Activated CD4-positive, alpha-beta T cell treated with anti-CD3 and anti-CD28 coated beads for 36 hours (primary cell): ENCODE measurements around the gene KAZALD1. TPM values are rescaled to one million over a fixed set of nuclear protein-coding genes. Genes with fewer than 3 reads are reported as not detected.
"Not testable (repeated sequence)": the region's sequence is repeated elsewhere in the genome, so short reads cannot be mapped to it uniquely, and the experiment has no call there.

Source experiments
- ATAC-seq: fragments of 200-7000 bp; cut with Tn5 transposase; one replicate; pipeline ENCODE4 v1.10.0; 2021; ENCODE audit warnings: mild to moderate bottlenecking, moderate library complexity
- CTCF ChIA-PET: fragments of 350-600 bp; sonication (Branson Sonifier 250); formaldehyde crosslinking; loops from one replicate; lab custom pipeline; 2021; ENCODE audit warnings: antibody characterized with exemption; lab: Charles Lee
- POLR2A ChIA-PET: fragments of 350-600 bp; sonication (Branson Sonifier 250); formaldehyde crosslinking; loops from one replicate; lab custom pipeline; 2021; ENCODE audit warnings: antibody characterized with exemption, inconsistent platforms; lab: Charles Lee
- DNase-seq: peaks from one replicate; pipeline ENCODE4 v3.0.0-alpha.2; 2020
- H3K27ac Mint-ChIP-seq: one replicate; pipeline ENCODE4 v1.8.0; 2021; ENCODE audit warnings: mixed read lengths
- H3K27me3 Mint-ChIP-seq: one replicate; pipeline ENCODE4 v1.8.0; 2021; ENCODE audit warnings: mixed read lengths
- H3K36me3 Mint-ChIP-seq: one replicate; pipeline ENCODE4 v1.8.0; 2021; ENCODE audit warnings: low read depth, mixed read lengths
- H3K4me1 Mint-ChIP-seq: one replicate; pipeline ENCODE4 v1.8.0; 2021; ENCODE audit warnings: mixed read lengths
- H3K4me3 Mint-ChIP-seq: one replicate; pipeline ENCODE4 v1.8.0; 2021; ENCODE audit warnings: mild to moderate bottlenecking, moderate library complexity, mixed read lengths
- H3K9me3 Mint-ChIP-seq: one replicate; pipeline ENCODE4 v1.8.0; 2021; ENCODE audit warnings: low read depth, mixed read lengths
- intact Hi-C, 2 experiments: fragments of 100-400 bp; cut with DNase I in 1 of 2; cut with micrococcal nuclease in 1 of 2; formaldehyde crosslinking; loops; one replicate each; pipeline versions ENCODE4 v1.14.2 to v1.15.1; 2022 to 2024; cut with DNase I, micrococcal nuclease
- total RNA-seq, 2 experiments: library from RNA; stranded (reverse); gene quantifications; one replicate each; pipeline ENCODE4 v1.2.3, GENCODE V29; 2021

KAZALD1 gene
- total RNA-seq, 2 experiments from 2014 or later: 0.47 to 0.57 TPM

GRCh38 chr10:101031128-101031795 lies 30.5 kb upstream of the KAZALD1 start, which contains the start of the genes PDZD7 and SFXN3:
Gene PDZD7 (minus strand): TSS chr10:101031129. CDS start chr10:101030219, 910 bp downstream.
Gene SFXN3 (plus strand): TSS chr10:101031234. CDS start chr10:101034695, 3,461 bp downstream.
- H3K27ac Mint-ChIP-seq: peak within 1 kb of the TSS; percentile 82
- intact Hi-C loops: loop anchor here (1.0 to 5.0 kb wide), 9 partner anchors 11 to 1025 kb away; partner anchors contain the start of genes MRPL43 (in 2 of the 2), TWNK (in 2 of the 2), ARMH3 (in 1 of the 2) and LZTS2 (in 1 of the 2)
- peak within 1 kb of the TSS; percentile 80 for H3K4me3 Mint-ChIP-seq
- DNase-seq: peak; percentile 98
- H3K27me3 Mint-ChIP-seq: no peaks in the 10 kb centered on the region
- H3K4me1 Mint-ChIP-seq: peaks cover 22% of the 10 kb centered on the region
- peak; percentile 85 for ATAC-seq
- POLR2A ChIA-PET: interaction anchor here (1.3 kb wide), 1 partner anchor 12 kb away, joined by 11 read pairs; no protein-coding TSS in a partner anchor
- H3K36me3 Mint-ChIP-seq: peaks cover 3% of the 10 kb centered on the region
- no peaks in the 10 kb centered on the region for H3K9me3 Mint-ChIP-seq
- CTCF ChIA-PET: interaction anchor here (0.6 to 25.2 kb wide), 12 partner anchors 9 to 288 kb away, joined by 3 to 526 read pairs (median 5); partner anchors contain the start of gene KAZALD1

DNA sequence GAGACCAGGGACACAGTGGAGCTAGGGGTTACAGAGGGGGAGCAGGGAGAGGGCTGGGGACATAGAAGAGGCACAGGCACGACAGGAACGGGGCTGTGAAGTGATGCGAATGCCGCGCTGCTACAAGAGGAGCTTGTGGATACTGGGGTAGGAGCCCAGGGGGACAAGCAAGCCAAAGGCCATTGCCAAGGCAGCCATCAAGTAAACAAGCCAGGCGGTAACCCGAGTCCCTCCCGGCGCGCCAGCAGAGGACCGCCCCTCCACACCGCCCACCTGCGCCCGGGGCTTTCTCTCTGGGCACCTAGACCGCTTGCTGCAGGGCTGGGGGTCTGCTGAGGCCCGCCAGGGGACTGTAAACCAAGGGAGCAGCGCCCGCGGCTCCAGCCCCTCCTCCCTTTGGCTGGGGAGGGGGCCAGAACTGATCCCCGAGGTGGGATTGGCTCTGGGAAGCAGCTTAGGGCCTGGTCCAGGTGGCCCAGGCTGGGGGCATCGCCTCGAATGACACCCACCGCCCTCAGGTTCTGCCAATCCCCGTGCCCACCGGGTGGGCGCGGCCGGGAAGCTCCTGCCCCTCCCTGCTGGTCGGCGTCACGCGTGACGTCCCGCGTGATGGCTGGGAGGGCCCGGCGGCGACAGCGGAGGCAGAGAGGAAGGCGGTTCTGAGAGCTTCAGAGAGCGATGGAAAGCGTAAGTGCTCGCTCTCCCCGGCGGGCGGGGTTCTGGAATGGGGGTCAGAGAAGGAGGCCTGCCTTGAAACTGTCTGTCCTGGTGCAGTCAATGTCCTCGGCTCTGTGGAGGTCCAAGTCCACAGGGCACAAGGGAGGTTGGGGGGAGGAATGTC lies 29.8 kb upstream of the KAZALD1 start:
- Mint-ChIP-seq H3K27me3 (no peaks in the 10 kb centered on the region), H3K27ac (peak overlapping the region; percentile 90), H3K9me3 (no peaks in the 10 kb centered on the region), H3K4me3 (peak overlapping the region; percentile 80), H3K4me1 (peaks cover 22% of the 10 kb centered on the region), H3K36me3 (peaks cover 3% of the 10 kb centered on the region)
- ATAC-seq: peak; percentile 49
- intact Hi-C loops: loop anchor here (1.0 to 5.0 kb wide), 10 partner anchors 10 to 1024 kb away; partner anchors contain the start of genes MRPL43 (in 2 of the 2), TWNK (in 2 of the 2), ARMH3 (in 1 of the 2) and LZTS2 (in 1 of the 2)
- peak; percentile 85 for DNase-seq
- CTCF ChIA-PET: interaction anchor here (0.6 to 25.2 kb wide), 12 partner anchors 9 to 110 kb away, joined by 3 to 526 read pairs (median 5); partner anchors contain the start of gene KAZALD1
- POLR2A ChIA-PET: interaction anchor here (1.3 kb wide), 1 partner anchor 11 kb away, joined by 11 read pairs; no protein-coding TSS in a partner anchor

GRCh38 chr10:101032637-101033224 lies 29.1 kb upstream of the KAZALD1 start:
- peak; percentile 56 for ATAC-seq
- H3K4me3 Mint-ChIP-seq: peak overlapping the region; percentile 80
- peaks cover 3% of the 10 kb centered on the region for H3K36me3 Mint-ChIP-seq
- no peaks in the 10 kb centered on the region for H3K27me3 Mint-ChIP-seq
- peaks cover 22% of the 10 kb centered on the region for H3K4me1 Mint-ChIP-seq
- ChIA-PET CTCF (interaction anchor here (1.3 to 25.2 kb wide), 6 partner anchors 8 to 110 kb away, joined by 3 to 526 read pairs (median 27); partner anchors contain the start of gene KAZALD1), POLR2A (no interaction called here)
- H3K27ac Mint-ChIP-seq: peak overlapping the region; percentile 90
- intact Hi-C loops: loop anchor here (1.0 to 5.0 kb wide), 5 partner anchors 10 to 785 kb away; partner anchors contain the start of genes OGA (in 1 of the 2) and SLF2 (in 1 of the 2)
- H3K9me3 Mint-ChIP-seq: no peaks in the 10 kb centered on the region
- peak; percentile 76 for DNase-seq

DNA sequence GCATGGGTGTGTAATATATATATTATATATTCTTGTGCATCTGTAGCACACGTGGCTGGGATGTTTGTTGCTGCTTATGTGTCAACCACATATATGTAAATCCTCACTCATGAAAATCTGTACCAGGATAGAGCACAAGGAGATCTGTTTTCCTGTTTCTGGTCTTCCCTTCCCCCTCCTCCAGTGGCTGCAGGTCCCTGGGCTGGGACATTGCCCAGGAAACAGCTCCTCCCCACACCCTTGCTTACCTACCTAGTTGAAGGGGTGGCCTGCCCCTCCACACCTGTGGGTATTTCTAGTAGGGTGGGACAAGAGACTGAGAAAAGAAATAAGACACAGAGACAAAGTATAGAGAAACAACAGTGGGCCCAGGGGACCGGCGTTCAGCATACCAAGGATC lies 28.5 kb upstream of the KAZALD1 start:
- no peak for DNase-seq
- CTCF ChIA-PET: interaction anchor here (1.3 to 25.2 kb wide), 5 partner anchors 7 to 109 kb away, joined by 3 to 526 read pairs (median 29); partner anchors contain the start of gene KAZALD1
- Mint-ChIP-seq H3K9me3 (no peaks in the 10 kb centered on the region), H3K4me1 (peaks cover 22% of the 10 kb centered on the region), H3K36me3 (peaks cover 3% of the 10 kb centered on the region), H3K27ac (no peak overlapping the region), H3K27me3 (no peaks in the 10 kb centered on the region), H3K4me3 (peak overlapping the region; percentile 29)
- no peak for ATAC-seq
- POLR2A ChIA-PET: no interaction called here
- intact Hi-C loops: loop anchor here in 1 of 2 experiments (5.0 kb wide), 2 partner anchors 661 to 784 kb away; partner anchors contain the start of gene OGA

- H3K27ac Mint-ChIP-seq, H3K4me3 Mint-ChIP-seq, ATAC-seq, H3K9me3 Mint-ChIP-seq, POLR2A ChIA-PET, DNase-seq, H3K27me3 Mint-ChIP-seq, H3K36me3 Mint-ChIP-seq: not testable (repeated sequence)
- intact Hi-C loops: loop anchor here in 1 of 2 experiments (5.0 kb wide), 2 partner anchors 662 to 783 kb away; partner anchors contain the start of gene OGA
- peaks cover 22% of the 10 kb centered on the region for H3K4me1 Mint-ChIP-seq
- CTCF ChIA-PET: interaction anchor here (0.5 to 25.2 kb wide), 6 partner anchors 9 to 1158 kb away, joined by 3 to 526 read pairs (median 3); partner anchors contain the start of gene KAZALD1
Observed at GRCh38 chr10:101034404-101034803, 27.4 kb upstream of the KAZALD1 start.

DNA sequence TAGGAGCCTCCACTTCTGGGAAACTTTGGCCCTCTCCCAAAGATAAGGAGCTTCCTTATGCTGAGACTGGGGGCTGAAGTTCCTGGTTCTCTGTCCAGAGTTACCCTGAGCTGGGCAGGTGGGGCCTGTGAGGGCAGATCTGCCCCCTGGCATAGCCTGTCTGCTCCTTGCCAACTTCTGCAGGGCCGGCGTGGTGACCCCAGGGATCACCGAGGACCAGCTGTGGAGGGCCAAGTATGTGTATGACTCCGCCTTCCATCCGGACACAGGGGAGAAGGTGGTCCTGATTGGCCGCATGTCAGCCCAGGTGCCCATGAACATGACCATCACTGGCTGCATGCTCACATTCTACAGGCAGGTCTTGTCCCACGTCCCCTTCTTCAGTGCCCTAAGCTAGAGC lies 26.5 kb upstream of the KAZALD1 start:
- Mint-ChIP-seq H3K27me3 (no peaks in the 10 kb centered on the region), H3K4me3 (no peak overlapping the region), H3K9me3 (no peaks in the 10 kb centered on the region), H3K27ac (no peak overlapping the region), H3K4me1 (peaks cover 21% of the 10 kb centered on the region), H3K36me3 (peaks cover 3% of the 10 kb centered on the region)
- intact Hi-C loops: no loop called here
- ChIA-PET CTCF (interaction anchor here (0.7 to 25.2 kb wide), 5 partner anchors 12 to 29 kb away, joined by 3 to 526 read pairs (median 4); partner anchors contain the start of gene KAZALD1), POLR2A (no interaction called here)
- DNase-seq (no peak), ATAC-seq (no peak)

- ATAC-seq (no peak), DNase-seq (no peak)
- Mint-ChIP-seq H3K27ac (no peak overlapping the region), H3K4me1 (peaks cover 20% of the 10 kb centered on the region), H3K9me3 (no peaks in the 10 kb centered on the region), H3K27me3 (no peaks in the 10 kb centered on the region), H3K36me3 (peaks cover 3% of the 10 kb centered on the region), H3K4me3 (no peak overlapping the region)
- intact Hi-C loops: no loop called here
- ChIA-PET POLR2A (no interaction called here), CTCF (interaction anchor here (1.0 to 25.2 kb wide), 4 partner anchors 17 to 29 kb away, joined by 3 to 526 read pairs (median 5); partner anchors contain the start of gene KAZALD1)
Observed at GRCh38 chr10:101035916-101036702, 25.7 kb upstream of the KAZALD1 start.

DNA sequence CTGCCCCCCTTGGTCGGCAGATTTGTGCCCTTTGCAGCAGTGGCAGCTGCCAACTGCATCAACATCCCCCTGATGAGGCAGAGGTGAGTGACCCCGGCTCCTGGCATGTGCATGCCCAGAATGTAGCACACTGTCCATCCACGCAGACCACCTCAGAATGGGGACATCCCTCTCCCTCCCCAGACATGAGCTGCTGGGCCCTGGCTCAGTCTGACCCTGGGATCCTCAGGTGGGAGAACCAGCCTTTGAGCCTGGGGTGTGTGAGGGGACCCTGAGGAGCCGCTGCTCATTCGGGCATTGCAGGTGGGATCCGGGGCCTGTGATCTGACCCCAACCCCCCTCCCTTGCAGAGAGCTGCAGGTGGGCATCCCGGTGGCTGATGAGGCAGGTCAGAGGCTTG lies 25.1 kb upstream of the KAZALD1 start:
- H3K4me3 Mint-ChIP-seq: no peak overlapping the region
- H3K27ac Mint-ChIP-seq: no peak overlapping the region
- intact Hi-C loops: no loop called here
- H3K4me1 Mint-ChIP-seq: peaks cover 18% of the 10 kb centered on the region
- ATAC-seq (no peak), DNase-seq (no peak)
- H3K9me3 Mint-ChIP-seq: no peaks in the 10 kb centered on the region
- H3K27me3 Mint-ChIP-seq: no peaks in the 10 kb centered on the region
- ChIA-PET POLR2A (no interaction called here), CTCF (interaction anchor here (25.2 kb wide), 1 partner anchor 24 kb away, joined by 526 read pairs; the partner anchor contains the start of gene KAZALD1)
- peaks cover 3% of the 10 kb centered on the region for H3K36me3 Mint-ChIP-seq

DNA sequence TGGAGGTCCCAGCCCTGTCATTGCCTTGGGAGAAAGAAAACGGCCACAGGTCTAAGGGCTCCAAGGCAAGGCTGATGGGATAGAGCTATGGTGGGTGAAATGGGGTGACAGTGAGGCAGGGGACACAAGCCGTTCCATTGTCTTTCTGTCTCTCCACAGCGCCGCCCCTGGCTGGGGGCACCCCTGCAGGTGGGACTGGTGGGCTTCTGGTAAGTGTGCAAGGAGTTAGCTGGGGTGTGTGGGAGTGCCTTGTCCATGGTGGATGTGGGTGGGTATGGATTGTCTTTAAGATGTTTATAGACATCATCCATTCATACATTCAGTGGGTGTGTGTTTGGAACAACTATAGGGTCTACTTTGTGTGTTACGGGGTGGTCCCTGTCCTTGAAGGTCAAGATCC lies 23.3 kb upstream of the KAZALD1 start:
- H3K27me3 Mint-ChIP-seq: no peaks in the 10 kb centered on the region
- H3K4me3 Mint-ChIP-seq: no peak overlapping the region
- DNase-seq (no peak), ATAC-seq (no peak)
- intact Hi-C loops: no loop called here
- peaks cover 24% of the 10 kb centered on the region for H3K4me1 Mint-ChIP-seq
- no peak overlapping the region for H3K27ac Mint-ChIP-seq
- ChIA-PET POLR2A (no interaction called here), CTCF (interaction anchor here (0.6 to 25.2 kb wide), 3 partner anchors 22 to 212 kb away, joined by 3 to 526 read pairs (median 8); partner anchors contain the start of gene KAZALD1)
- H3K36me3 Mint-ChIP-seq: peaks cover 3% of the 10 kb centered on the region
- no peaks in the 10 kb centered on the region for H3K9me3 Mint-ChIP-seq
